K562 (cell line): ENCODE measurements around the gene CLCC1. TPM values are rescaled to one million over a fixed set of nuclear protein-coding genes. Genes with fewer than 3 reads are reported as not detected.
A peak's percentile ranks its signal among the peaks of the same experiment; 100 is the strongest.
"Not testable (repeated sequence)": the region's sequence is repeated elsewhere in the genome, so short reads cannot be mapped to it uniquely, and the experiment has no call there.

Experiments used
- ATAC-seq: fragments of 200-7000 bp; cut with Tn5 transposase; 3 replicates; pipeline ENCODE4 v1.9.1; 2020; ENCODE audit warnings: moderate library complexity
- BruUV-seq: library from RNA; stranded (reverse); fragments of 400-500 nt; replicated peaks from 2 replicates; lab custom pipeline; 2021; lab: Mats Ljungman, UMichigan
- CTCF ChIA-PET: fragments of 300-600 bp; formaldehyde crosslinking; extraction: SDS; loops from one replicate; lab custom pipeline; 2021; ENCODE audit warnings: low intra/inter-chr PET ratio; lab: Yijun Ruan, JAX
- POLR2A ChIA-PET: fragments of 300-600, 350-650 bp; sonication (Branson Sonifier 250); formaldehyde crosslinking; extraction: SDS; loops from one replicate; lab custom pipeline; 2021; ENCODE audit warnings: antibody characterized with exemption, inconsistent platforms; lab: Yijun Ruan, JAX
- DNase-seq, 4 experiments: peaks; one replicate each; pipeline versions ENCODE4 v3.0.0 to v3.0.0-alpha.2; 2011 to 2018; ENCODE audit warnings: low spot score in 3 of 4, mixed read lengths in 3 of 4; ENCODE audit errors: extremely low read depth in 1 of 4
- FAIRE-seq: peaks from 2 replicates; lab custom pipeline; 2011; peaks lifted over from hg19 to GRCh38; lab: Jason Lieb, UNC
- H2AFZ ChIP-seq: 2 replicates; pipeline ENCODE4 v1.6.0; 2011; ENCODE audit warnings: low read depth, low read length, control low read depth, inconsistent platforms
- H3K27ac ChIP-seq: fragments of 200-600 bp; 3 replicates; pipeline ENCODE4 v1.8.0; 2011; ENCODE audit warnings: low read depth, mild to moderate bottlenecking, control low read depth, inconsistent platforms, low read length, moderate library complexity, mixed read lengths; ENCODE audit errors: extremely low read depth
- H3K27me3 ChIP-seq, 2 experiments: fragments of 300-600 bp in 1 of 2; 2 replicates in 1 of 2; 3 replicates in 1 of 2; pipeline versions ENCODE4 v1.6.0 to v1.8.0; 2011; ENCODE audit warnings: inconsistent platforms in 2 of 2, low read length in 2 of 2, mild to moderate bottlenecking in 1 of 2, mixed read lengths in 1 of 2, moderate library complexity in 1 of 2; ENCODE audit not compliant: control insufficient read depth in 2 of 2, insufficient read depth in 2 of 2
- H3K36me3 ChIP-seq: fragments of 300-600 bp; 3 replicates; pipeline ENCODE4 v1.8.0; 2011; ENCODE audit warnings: mild to moderate bottlenecking, low read length, inconsistent platforms; ENCODE audit not compliant: control insufficient read depth, insufficient read depth
- H3K4me1 ChIP-seq, 2 experiments: fragments of 200-600 bp in 1 of 2; replicated peaks in 1 of 2; 2 replicates in 1 of 2; 3 replicates in 1 of 2; pipeline versions ENCODE4 v1.5.1 to v1.8.0; 2011; ENCODE audit warnings: inconsistent platforms in 2 of 2, low read length in 2 of 2, mild to moderate bottlenecking in 1 of 2, mixed read lengths in 1 of 2, moderate library complexity in 1 of 2; ENCODE audit not compliant: control insufficient read depth in 2 of 2, insufficient read depth in 2 of 2
- H3K4me2 ChIP-seq: 2 replicates; pipeline ENCODE4 v1.6.1; 2011; ENCODE audit warnings: low read length, control low read depth, inconsistent platforms, mixed read lengths; ENCODE audit not compliant: insufficient read depth
- H3K4me3 ChIP-seq: fragments of 200-600 bp; sonication (generic), shearing (Covaris generic); 2 replicates; pipeline ENCODE4 v1.5.1; 2016; ENCODE audit warnings: control low read depth, inconsistent platforms
- H3K79me2 ChIP-seq: fragments of 200-600 bp; 3 replicates; pipeline ENCODE4 v1.8.0; 2011; ENCODE audit warnings: low read length, inconsistent platforms; ENCODE audit not compliant: control insufficient read depth, insufficient read depth
- H3K9ac ChIP-seq, 2 experiments: 2 replicates each; pipeline versions ENCODE4 v1.6.0 to v1.6.1; 2011; ENCODE audit warnings: low read depth in 2 of 2, low read length in 2 of 2, control low read depth in 1 of 2, inconsistent platforms in 1 of 2, mild to moderate bottlenecking in 1 of 2, mixed read lengths in 1 of 2; ENCODE audit not compliant: insufficient read depth in 1 of 2
- H3K9me1 ChIP-seq: one replicate; pipeline ENCODE4 v1.6.0; 2011; ENCODE audit warnings: inconsistent platforms, mild to moderate bottlenecking, low read length, moderate library complexity; ENCODE audit not compliant: control insufficient read depth, insufficient read depth
- H3K9me3 ChIP-seq: replicated peaks from 2 replicates; pipeline ENCODE4 v1.5.1; 2011; ENCODE audit warnings: low read depth, low read length, inconsistent platforms; ENCODE audit not compliant: control insufficient read depth, insufficient read depth
- H4K20me1 ChIP-seq: replicated peaks from 2 replicates; pipeline ENCODE4 v1.6.1; 2011; ENCODE audit warnings: low read length, inconsistent platforms, mixed read lengths; ENCODE audit not compliant: control insufficient read depth, insufficient read depth
- STAT5B ChIP-seq: fragments of 250-450 bp; sonication (Bioruptor Pico); IDR thresholded peaks from 2 replicates; pipeline ENCODE4 v1.8.0; 2021; ENCODE audit warnings: mild to moderate bottlenecking, inconsistent platforms
- ZFP30 ChIP-seq: fragments of 250-450 bp; sonication (Bioruptor Pico); IDR thresholded peaks from 2 replicates; pipeline ENCODE4 v1.8.0; 2022; ENCODE audit warnings: moderate library complexity, mild to moderate bottlenecking, inconsistent platforms, borderline replicate concordance
- ZNF263 ChIP-seq: sonication (generic); formaldehyde crosslinking; IDR thresholded peaks from 2 replicates; pipeline ENCODE4 v1.8.0; 2022; ENCODE audit warnings: mild to moderate bottlenecking, missing genetic modification reagents, borderline replicate concordance
- ZNF436 ChIP-seq: fragments of 250-450, 450-650 bp; sonication (Bioruptor Pico); formaldehyde crosslinking; IDR thresholded peaks from 2 replicates; pipeline ENCODE4 v1.7.0; 2020; ENCODE audit warnings: mild to moderate bottlenecking
- whole genome bisulfite sequencing: fragments of 100-300 bp; shearing (Covaris generic); methylation state at CpG from one replicate; pipeline ENCODE4 v1.1.6; 2016; ENCODE audit warnings: low coverage, mixed read lengths; ENCODE audit not compliant: insufficient coverage; ENCODE audit errors: missing lambda C conversion rate; 5-methylcytosine and 5-hydroxymethylcytosine counted together
- in situ Hi-C: fragments of 300-500 bp; cut with MboI; formaldehyde crosslinking; loops from 4 replicates; pipeline ENCODE4 v1.15.0; 2018; ENCODE audit warnings: inconsistent platforms, mixed read lengths
- intact Hi-C: fragments of 100-400 bp; cut with micrococcal nuclease; formaldehyde crosslinking; loops from 2 replicates; pipeline ENCODE4 v1.14.2; 2022
- polyA plus RNA-seq, 8 experiments: library from polyadenylated mRNA; depleted of rRNA in 4 of 8; stranded (reverse) in 5 of 8; unstranded in 3 of 8; fragments of >200 nt; fragmentation: Nextera tagmentation in 2 of 8; fragmentation: Illumina TruSeq in 1 of 8; extraction: Ambion mirVana in 2 of 8; extraction: Trizol in 1 of 8; gene quantifications; 2 replicates each; pipeline versions ENCODE4 v1.2.1 to v1.2.3, GENCODE V29; 2011 to 2014; ENCODE audit warnings: inconsistent platforms in 1 of 8, missing spikeins in 1 of 8
- total RNA-seq, 7 experiments: library from RNA; depleted of rRNA in 6 of 7; stranded (reverse); fragments of >200 nt in 6 of 7; fragmentation: Illumina TruSeq in 2 of 7; extraction: Trizol in 2 of 7; gene quantifications; 2 replicates each; pipeline versions ENCODE4 v1.2.1 to v1.2.3, GENCODE V29; 2011 to 2021; ENCODE audit warnings: low replicate concordance in 1 of 7
- TF ChIP-seq, protein P1 (sequence below): fragments of 250-450 bp; sonication (Bioruptor Pico); IDR thresholded peaks from 2 replicates; pipeline ENCODE4 v1.5.0; 2020; ENCODE audit warnings: mild to moderate bottlenecking
- TF ChIP-seq, protein P2 (sequence below): sonication (generic); formaldehyde crosslinking; IDR thresholded peaks from 2 replicates; pipeline ENCODE4 v1.8.0; 2022; ENCODE audit warnings: mild to moderate bottlenecking, missing genetic modification reagents, borderline replicate concordance
- TF ChIP-seq, protein P3 (sequence below), 2 experiments: fragments of 450-650 bp in 1 of 2; sonication (generic) in 1 of 2; formaldehyde crosslinking in 1 of 2; IDR thresholded peaks in 1 of 2; conservative IDR thresholded peaks in 1 of 2; 2 replicates each; pipeline versions ENCODE4 v1.6.1 to v1.8.1; 2016 to 2023; ENCODE audit warnings: mild to moderate bottlenecking in 2 of 2, moderate library complexity in 2 of 2, inconsistent platforms in 1 of 2, missing genetic modification reagents in 1 of 2

Gene CLCC1
- total and polyA plus RNA-seq, 9 of the 15 experiments (the other 6 are each of a cell fraction or from before 2014, with no cell fraction given) = 28.8 to 63.4 (median 40.4) TPM

DNA sequence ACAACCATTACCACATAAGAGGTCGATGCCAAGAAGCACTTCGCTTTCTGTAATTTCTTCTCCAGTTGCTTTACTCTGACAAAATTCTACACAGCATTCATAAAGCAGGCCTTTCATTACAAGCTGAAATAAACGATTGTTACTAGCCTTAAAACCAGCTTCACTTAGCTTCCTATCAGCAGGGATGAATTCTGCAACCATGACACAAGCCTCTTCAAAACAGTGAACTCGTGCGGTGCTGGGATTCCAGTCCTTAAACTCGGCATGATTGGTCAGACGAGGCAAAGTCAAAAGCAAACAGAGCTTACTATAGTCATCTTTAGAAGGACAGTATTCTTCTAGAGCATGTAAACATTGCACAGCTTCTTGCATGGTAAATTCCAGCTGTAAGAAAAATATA is 48.1 kb upstream of the CLCC1 start (continued):
- TF ChIP-seq, protein P1, sequence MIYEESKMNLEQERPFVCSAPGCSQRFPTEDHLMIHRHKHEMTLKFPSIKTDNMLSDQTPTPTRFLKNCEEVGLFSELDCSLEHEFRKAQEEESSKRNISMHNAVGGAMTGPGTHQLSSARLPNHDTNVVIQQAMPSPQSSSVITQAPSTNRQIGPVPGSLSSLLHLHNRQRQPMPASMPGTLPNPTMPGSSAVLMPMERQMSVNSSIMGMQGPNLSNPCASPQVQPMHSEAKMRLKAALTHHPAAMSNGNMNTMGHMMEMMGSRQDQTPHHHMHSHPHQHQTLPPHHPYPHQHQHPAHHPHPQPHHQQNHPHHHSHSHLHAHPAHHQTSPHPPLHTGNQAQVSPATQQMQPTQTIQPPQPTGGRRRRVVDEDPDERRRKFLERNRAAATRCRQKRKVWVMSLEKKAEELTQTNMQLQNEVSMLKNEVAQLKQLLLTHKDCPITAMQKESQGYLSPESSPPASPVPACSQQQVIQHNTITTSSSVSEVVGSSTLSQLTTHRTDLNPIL (CRISPR knock-in tag) = no peak
- TF ChIP-seq ZFP30 (CRISPR knock-in tag) (no peak), ZNF263 (CRISPR knock-in tag) (no peak), ZNF436 (CRISPR knock-in tag) (no peak), STAT5B (CRISPR knock-in tag) (no peak)
- TF ChIP-seq, protein P2, sequence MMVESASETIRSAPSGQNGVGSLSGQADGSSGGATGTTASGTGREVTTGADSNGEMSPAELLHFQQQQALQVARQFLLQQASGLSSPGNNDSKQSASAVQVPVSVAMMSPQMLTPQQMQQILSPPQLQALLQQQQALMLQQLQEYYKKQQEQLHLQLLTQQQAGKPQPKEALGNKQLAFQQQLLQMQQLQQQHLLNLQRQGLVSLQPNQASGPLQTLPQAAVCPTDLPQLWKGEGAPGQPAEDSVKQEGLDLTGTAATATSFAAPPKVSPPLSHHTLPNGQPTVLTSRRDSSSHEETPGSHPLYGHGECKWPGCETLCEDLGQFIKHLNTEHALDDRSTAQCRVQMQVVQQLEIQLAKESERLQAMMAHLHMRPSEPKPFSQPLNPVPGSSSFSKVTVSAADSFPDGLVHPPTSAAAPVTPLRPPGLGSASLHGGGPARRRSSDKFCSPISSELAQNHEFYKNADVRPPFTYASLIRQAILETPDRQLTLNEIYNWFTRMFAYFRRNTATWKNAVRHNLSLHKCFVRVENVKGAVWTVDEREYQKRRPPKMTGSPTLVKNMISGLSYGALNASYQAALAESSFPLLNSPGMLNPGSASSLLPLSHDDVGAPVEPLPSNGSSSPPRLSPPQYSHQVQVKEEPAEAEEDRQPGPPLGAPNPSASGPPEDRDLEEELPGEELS (CRISPR knock-in tag) = no peak

DNA sequence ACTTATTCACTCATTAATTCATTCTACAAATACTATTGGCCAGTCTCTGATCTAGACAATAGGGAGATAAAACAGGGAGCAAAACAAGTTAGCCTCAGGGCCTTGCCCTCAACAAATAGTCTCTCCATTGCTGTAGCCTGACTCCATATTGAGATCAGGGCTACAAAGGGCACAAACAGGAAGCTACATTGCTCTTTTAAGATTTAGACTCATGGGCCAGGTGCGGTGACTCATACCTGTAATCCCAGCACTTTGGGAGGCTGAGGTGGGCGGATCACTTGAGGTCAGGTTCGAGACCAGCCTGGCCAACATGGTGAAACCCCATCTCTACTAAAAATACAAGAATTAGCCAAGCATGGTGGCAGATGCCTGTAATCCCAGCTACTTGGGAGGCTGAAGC is 33.3 kb upstream of the CLCC1 start:
- in situ Hi-C loops, CTCF ChIA-PET, H3K9me3 ChIP-seq, FAIRE-seq, H3K27me3 ChIP-seq, H4K20me1 ChIP-seq, H3K4me3 ChIP-seq: not testable (repeated sequence)
- WGBS = 74% methylated on average over 3 of the region's 3 CpGs
- TF ChIP-seq, protein P3, sequence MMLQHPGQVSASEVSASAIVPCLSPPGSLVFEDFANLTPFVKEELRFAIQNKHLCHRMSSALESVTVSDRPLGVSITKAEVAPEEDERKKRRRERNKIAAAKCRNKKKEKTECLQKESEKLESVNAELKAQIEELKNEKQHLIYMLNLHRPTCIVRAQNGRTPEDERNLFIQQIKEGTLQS (IDR thresholded peaks at IDR 0.05) = 0 out of 2 replicates have a peak, but pooled peaks have one; percentile 15
- TF ChIP-seq, protein P3 (CRISPR knock-in tag; conservative IDR thresholded peaks at IDR 0.05) = not testable (repeated sequence)
- TF ChIP-seq, all 486 proteins: peak for 1; not testable (repeated sequence) for 485
- BruUV-seq, H3K4me1 ChIP-seq, DNase-seq, H3K27ac ChIP-seq, H3K9ac ChIP-seq, H2AFZ ChIP-seq, ATAC-seq, POLR2A ChIA-PET, intact Hi-C loops, H3K4me2 ChIP-seq, H3K79me2 ChIP-seq, H3K9me1 ChIP-seq: not testable (repeated sequence)
- H3K36me3 ChIP-seq = peaks cover 28% of the 10 kb centered on the region; the same call in 1 of the 3 replicates
